GM18511 (cell line): ENCODE data around the gene SPACDR.
"Not testable (repeated sequence)": the region's sequence is repeated elsewhere in the genome, so short reads cannot be mapped to it uniquely, and the experiment has no call there.

Experiments
- ATAC-seq: cut with Tn5 transposase; IDR thresholded peaks from one replicate; pipeline ENCODE4 v1.9.1; 2021; ENCODE audit warnings: mild to moderate bottlenecking, moderate library complexity; ENCODE audit not compliant: unreplicated experiment

The SPACDR gene

GRCh38 chr7:100464210-100464660 lies at the start of gene SPACDR:
TSS of gene SPACDR (minus strand) at chr7:100464260. CDS start at chr7:100464025, 235 bp downstream.
- ATAC-seq: no peak

- ATAC-seq: no peak
Measured at GRCh38 chr7:100513212-100513810, 49.3 kb upstream of the SPACDR start.

GRCh38 chr7:100510437-100511239 lies 46.6 kb upstream of the SPACDR start:
- no peak for ATAC-seq

DNA sequence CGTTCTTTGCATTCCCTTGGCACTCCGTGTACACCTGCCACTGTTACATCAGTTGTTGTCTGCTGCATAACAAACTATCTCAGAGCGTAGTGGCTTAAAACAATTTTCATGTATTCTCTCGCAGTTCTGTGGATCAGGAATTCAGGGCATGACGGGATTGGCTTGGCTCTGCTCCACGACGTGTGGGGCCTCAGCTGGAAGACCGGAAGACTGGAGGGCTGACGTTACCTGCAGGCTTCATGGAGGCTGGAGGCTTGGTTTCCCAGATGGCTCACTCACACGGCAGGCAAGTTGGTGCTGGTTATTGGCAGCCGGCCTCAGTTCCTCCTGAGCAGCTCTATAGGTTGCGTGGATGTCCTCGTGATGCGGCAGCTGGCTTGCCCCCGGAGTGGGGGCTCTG lies 45.2 kb upstream of the SPACDR start:
- no peak for ATAC-seq

DNA sequence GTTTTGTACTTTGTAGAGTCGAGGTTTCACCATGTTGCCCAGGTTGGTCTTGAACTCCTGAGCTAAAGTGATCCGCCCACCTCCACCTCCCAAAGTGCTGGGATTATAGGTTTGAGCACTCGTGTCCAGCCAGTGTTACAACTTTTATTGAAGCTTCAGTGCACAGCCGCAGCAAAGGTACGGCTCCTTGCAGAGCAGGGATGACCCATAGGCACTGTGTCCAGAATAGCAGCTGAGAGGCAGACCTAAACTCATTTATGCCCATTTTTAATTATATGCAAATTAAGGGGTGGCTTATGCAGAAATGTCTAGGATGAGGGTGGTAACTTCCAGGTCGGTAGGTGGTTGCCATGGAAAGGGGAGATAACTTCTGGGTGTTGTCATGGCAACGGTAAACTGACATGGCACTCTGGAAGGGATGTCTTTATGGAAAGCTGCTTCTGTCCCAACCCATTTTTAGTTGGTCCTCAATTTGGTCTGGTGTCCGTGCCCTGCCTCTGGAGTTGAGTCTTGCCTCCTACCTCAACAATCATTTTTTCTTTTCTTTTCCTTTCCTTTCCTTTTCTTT lies 42.4 kb upstream of the SPACDR start:
- ATAC-seq: no peak

GRCh38 chr7:100504887-100505611 lies 41.0 kb upstream of the SPACDR start:
- ATAC-seq: no peak

DNA sequence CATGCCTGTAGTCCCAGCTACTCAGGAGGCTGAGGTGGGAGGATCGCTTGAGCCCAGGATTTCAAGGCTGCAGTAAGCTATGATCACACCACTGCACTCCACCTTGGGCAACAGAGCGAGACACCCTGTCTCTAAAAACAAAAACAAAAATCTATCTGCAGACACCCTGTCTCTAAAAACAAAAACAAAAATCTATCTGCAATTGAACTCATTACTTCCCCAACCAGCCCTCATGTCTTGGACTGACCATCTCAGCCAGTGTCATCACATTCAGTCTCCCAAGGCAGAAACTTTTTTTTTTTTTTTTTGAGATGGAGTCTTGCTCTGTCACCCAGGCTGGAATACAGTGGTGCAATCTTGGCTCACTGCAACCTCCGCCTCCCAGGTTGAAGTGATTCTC lies 40.0 kb upstream of the SPACDR start:
- not testable (repeated sequence) for ATAC-seq

- not testable (repeated sequence) for ATAC-seq
Measured at GRCh38 chr7:100500743-100501142, 36.7 kb upstream of the SPACDR start.

DNA sequence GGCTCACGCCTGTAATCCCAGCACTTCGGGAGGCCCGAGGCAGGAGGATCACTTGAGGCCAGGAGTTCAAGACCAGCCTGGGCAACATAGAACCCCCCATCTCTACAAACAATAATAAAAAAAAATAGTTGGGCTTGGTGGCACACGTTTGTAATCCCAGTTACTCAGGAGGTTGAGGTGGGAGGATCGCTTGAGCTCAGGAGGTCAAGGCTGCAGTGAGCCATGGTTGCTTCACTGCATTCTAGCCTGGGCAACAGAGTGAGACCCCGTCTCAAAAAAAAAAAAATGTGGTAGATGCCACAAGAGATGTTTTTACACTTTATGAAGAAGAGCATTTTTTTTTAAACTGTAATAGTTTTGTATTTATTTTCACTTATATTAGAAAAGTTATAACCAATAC lies 32.4 kb upstream of the SPACDR start:
- no peak for ATAC-seq

DNA sequence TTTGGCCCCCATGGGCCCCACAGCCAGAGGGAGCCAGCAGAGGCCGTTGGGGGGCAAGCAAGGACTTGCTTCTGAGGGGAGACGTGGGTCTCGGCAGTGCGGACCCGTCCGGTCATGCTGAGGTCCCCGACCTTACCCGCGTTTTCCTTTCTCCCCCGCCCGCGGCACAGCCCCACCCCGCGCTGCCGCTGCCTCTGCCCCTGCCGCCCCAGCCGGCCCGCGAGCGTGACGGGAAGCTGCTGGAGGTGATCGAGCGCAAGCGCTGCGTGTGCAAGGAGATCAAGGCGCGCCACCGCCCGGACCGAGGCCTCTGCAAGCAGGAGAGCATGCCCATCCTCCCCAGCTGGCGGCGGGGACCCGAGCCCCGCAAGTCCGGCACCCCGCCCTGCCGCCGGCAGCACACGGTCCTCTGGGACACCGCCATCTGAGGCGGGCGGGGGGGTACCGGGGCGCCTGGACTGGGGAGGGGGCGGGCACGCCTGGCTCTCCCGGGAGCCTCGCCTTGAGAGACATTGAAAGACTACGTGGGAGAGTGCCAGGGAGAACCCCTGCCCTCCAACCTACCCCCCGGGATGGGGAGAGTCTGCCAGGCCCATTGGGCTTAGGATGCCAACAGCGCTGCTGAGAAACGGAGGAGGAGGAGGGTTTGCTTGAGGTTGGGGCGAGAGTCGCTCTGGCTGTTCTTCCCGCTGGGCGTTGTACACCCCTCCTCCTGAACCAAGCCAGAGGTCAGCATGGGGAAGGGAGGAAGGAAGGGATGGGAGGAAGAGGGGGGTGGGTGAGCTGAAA lies 29.6 kb upstream of the SPACDR start:
- ATAC-seq: no peak

- ATAC-seq: no peak
Measured at GRCh38 chr7:100492738-100493475, 28.8 kb upstream of the SPACDR start.

DNA sequence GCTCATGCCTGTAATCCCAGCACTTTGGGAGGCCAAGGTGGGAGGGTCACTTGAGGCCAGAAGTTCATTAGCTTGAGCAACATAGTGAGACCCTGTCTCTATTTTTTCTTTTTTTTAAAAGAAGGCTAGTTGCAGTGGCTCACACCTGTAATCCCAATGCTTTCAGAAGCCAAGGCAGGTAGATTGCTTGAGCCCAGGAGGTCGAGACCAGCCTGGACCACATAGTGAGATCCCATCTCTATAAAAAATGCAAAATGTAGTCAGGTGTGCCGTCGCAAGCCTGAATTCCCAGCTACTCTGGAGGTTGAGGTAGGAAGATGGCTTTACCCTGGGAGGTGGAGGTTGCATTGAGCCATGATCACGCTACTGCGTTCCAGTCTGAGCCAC lies 27.1 kb upstream of the SPACDR start:
- no peak for ATAC-seq

GRCh38 chr7:100490483-100491191 lies 26.6 kb upstream of the SPACDR start:
- ATAC-seq: no peak

- ATAC-seq: no peak
Measured at GRCh38 chr7:100489824-100490223, 25.8 kb upstream of the SPACDR start.

DNA sequence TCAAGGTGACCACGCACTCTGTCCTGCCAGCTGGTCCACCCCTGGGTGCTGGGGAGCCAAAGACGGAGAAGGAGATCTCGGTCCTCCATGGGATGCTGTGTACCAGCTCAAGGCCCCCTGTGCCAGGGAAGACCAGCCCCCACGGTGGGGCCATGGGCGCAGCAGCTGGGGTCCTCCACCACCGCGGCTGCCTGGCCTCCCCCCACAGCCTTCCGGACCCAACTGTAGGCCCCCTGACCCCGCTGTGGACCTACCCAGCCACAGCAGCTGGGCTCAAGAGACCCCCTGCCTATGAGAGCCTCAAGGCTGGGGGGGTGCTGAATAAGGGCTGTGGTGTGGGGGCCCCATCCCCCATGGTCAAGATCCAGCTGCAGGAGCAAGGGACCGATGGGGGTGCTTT lies 25.1 kb upstream of the SPACDR start:
- no peak for ATAC-seq

- ATAC-seq: no peak
Measured at GRCh38 chr7:100488333-100489095, 24.5 kb upstream of the SPACDR start.

- no peak for ATAC-seq
Measured at GRCh38 chr7:100486753-100487446, 22.8 kb upstream of the SPACDR start.

DNA sequence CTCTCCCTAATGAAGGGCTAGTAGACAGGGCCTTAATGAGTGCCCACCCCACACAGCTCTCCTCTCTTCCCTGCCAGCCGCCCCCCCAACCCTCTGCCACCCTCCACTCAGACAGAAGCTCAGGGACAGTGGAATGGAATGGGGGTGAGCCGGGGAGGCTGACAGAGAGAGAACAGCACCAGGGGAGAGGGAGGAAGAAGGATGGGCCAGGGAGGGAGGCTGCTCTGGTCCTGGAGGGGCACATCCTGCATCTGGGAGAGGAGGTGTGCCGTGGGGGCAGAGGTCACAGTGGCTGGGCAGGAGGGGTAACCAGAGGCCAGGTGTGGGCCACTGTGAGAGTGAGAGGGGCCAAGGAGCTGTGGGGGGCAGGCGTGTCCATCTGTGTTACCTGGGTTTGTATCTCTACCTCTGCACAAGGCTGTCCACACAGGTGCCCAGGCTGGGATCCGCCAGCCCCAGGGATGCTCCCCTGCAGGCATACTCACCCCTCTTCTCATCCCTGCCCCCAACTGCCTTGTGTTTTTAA lies 22.1 kb upstream of the SPACDR start:
- ATAC-seq: no peak
